DMS79 (cell line): ENCODE data around the gene ARHGEF37.
"Not testable (repeated sequence)": the region's sequence is repeated elsewhere in the genome, so short reads cannot be mapped to it uniquely, and the experiment has no call there.

Experiments
- DNase-seq: peaks from one replicate; lab custom pipeline; 2025; lab: John Stamatoyannopoulos, UW

The ARHGEF37 gene

DNA sequence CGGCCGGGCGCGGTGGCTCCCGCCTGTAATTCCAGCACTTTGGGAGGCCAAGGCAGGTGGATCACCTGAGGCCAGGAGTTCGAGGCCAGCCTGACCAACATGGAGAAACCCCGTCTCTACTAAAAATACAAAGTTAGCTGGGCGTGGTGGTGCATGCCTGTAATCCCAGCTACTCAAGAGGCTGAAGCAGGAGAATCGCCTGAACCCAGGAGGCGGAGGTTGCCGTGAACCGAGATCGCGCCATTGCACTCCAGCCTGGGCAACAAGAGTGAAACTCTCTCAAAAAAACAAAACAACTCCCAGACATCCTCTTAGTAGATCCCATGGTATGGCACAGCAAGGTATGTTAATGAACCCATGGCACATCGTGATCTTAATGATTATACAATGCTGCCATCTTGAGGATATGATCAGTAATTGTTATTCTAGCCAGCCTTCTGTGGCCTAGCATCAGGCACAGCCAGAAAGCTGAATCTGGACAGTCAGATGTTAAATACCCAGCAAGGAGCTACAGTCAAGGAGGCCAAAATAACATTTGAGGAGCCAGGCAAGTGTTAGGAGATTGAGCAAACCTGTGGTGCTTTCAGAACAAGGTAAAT, 16.7 kb upstream of the ARHGEF37 start:
- peak; percentile 26 for DNase-seq

DNA sequence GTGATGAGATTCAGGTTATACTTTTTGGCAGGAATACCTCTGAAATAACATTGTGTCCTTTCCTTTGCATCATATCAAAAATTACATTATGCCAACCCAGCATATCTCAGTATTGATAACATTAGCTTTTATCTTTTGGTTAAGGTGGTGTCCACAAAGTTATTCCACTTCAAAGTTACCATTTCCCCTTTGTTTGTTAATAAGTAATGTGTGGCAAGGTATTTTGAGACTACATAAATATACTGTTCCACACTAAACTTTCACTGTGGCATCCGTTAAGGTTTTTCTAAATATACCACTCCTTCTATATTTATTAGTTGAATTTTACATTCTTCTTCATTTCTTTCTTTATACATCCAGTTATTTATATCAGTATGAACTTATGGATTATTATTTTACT, 14.1 kb upstream of the ARHGEF37 start:
- DNase-seq: no peak

DNA sequence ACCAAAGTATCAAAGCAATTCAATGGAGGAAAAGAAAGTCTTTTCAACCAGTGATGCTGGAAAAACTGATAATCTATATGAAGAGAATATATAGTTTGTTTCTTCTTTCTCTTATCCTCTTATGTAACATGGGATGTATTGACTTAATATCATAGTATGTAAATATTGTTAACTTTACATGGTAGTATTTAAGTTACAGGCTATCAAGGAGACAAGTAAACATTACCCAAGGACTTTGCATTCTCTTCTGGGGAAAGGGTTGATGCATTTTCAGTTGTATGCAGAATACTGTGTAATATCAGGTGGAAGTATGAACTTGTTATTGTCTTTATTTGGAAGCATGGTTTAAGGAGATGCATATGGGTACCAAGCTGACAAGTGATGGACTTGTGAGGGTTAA, 9.1 kb upstream of the ARHGEF37 start:
- no peak for DNase-seq

DNA sequence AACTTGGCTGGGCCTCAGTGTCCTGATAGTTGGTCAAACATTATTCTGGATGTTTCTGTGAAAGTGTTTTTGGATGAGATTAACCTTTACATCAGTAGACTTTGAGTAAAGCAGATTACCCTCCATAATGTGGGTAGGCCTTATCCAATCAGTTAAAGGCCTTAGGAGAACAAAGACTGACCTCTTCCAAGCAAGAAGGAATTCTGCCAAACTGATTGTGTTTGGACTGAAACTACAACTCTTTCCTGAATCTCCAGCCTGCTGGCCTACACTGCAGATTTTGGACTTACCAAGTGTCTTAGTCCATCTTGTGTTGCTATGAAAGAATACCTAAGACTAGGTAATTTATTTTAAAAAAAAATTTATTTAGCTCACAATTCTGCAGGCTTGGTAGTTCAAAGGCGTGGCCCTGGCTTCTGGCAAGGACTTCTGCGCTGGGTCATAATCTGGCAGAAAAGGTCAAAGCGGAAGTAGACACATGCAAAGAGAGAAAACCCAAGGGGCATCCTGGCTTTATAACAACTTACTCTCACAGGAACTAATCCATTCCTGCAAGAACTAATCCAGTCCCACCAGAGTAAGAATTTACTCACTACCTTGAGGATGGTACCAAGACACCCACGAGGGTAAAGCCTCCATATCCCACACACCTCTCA, 8.6 kb upstream of the ARHGEF37 start:
- no peak for DNase-seq

DNA sequence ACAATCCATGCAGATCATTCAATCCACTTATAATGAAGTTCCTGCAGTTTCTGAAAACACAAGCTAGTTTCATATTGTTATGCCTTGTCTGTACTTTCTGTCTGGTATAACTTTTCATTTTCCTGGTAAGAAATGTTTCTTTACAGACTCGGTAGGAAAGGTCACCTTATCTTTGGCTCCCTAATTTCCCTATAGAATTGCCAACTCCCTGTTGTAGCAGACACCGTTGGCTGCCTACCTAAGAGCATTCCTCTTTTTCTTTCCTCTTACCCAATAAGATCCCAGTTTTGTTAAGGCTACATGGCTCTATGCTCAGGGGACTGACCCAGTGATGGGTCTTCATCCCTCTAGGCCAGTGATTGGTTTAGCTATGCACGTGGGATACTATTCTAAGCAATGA, 6.2 kb upstream of the ARHGEF37 start:
- DNase-seq: no peak

DNA sequence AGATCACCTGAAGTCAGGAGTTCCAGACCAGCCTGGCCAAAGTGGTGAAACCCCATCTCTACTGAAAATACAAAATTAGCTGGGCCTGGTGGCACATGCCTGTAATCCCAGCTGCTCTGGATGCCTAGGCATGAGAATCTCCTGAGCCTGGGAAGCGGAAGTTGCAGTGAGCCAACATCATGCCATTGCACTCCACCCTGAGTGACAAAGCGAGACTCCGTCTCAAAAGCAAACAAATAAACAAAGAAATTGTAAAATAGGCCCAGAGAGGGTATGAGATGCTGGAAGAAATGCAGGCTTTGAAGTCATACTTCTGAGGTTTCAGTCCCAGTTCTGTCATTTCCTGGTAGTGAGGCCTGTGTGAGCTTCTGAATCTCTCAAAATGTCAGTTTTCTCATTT, 5.3 kb upstream of the ARHGEF37 start:
- DNase-seq: no peak

DNA sequence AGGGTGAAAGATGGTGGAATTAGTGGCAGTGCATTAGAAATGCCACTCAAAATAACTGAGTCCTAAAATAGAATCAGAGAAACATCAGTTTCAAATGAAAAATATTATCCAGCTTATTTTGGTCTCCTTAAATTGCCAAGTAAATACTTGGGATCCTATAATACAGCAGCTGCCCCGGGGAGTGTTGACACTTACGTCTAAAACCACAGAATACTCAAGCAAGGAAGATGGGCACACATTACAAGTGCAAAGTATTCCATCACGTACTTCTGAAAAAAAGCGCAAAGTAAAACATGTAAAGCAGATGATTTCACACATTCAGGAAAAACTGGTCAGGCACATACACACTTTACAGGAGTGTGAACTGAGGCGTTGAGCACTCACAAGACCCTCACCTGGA, 2.4 kb upstream of the ARHGEF37 start:
- no peak for DNase-seq

DNA sequence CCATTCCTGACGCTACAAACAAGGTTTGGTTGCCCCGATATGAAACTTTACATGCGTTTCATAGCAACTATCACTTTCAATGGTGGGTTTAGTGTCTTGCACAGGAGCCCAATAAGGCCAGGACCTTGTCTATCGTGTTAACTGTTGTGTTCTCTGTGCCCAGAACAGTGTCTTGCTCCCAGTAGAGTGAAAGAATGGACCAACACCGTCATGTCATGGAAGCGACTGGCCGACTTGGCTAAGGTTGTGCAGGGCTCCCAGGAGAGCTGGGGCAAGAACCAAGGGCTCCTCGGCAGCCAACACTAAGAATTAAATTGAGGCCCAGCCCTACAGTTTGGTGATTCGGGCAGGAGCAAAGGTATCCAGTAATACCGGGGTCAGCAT, 498 bp upstream of the ARHGEF37 start:
- no peak for DNase-seq

DNA sequence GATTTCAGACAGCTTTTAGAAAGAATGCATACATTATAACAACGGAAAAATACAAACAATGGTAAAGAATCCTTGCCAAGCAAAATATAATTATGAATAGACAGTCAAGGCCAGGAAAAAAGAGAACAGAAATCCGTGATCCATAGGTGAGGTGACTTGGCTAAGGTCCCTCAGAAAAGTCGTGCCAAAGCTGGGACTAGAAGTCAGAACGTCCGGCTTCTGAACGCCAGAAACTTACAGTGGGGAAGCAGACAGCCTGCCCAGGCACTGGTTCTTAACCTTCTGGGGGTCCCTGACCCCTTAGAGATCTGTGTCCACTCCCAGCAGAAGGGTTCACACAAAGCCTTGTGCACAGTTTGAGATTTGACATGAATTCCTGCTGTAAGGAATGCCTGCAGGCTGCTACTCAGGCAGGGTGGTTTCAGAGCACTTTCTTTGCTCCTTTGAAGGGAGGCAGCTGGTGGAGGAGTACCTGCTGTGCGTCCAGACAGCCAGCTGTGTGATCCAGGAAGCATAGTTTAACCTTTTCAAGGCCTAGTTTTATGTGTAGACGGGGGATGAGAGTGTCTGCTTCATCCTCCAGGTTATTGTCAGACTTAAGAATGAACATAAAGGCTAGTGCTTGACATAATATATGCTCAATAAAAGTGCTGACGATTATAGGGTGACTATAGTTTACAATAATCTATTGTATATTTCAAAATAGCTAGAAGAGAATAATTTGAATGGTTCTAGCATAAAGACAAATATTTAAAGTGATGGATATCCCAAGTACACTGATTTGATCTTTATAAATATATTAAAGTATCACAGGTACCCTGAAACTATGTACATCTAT, 852 bp downstream of the ARHGEF37 start:
- DNase-seq: no peak

DNA sequence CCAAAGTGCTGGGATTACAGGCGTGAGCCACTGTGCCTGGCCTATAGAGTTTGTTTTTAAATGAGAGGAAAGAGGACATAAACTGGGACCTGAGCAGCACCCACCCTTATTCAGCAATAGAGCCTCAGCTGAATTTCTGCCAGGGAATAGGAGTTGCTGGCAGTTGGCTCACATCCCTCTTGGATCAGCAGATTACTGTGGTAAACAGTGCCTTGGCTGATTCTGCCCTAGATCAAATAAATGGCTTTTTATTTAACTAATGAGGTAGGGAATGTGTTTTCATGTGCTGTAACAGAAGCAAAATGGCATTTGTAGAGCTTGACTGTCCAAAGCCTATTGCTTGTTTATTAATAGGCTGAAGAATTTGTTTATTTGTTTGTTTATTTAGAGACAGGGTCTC, 2.1 kb downstream of the ARHGEF37 start:
- DNase-seq: no peak

DNA sequence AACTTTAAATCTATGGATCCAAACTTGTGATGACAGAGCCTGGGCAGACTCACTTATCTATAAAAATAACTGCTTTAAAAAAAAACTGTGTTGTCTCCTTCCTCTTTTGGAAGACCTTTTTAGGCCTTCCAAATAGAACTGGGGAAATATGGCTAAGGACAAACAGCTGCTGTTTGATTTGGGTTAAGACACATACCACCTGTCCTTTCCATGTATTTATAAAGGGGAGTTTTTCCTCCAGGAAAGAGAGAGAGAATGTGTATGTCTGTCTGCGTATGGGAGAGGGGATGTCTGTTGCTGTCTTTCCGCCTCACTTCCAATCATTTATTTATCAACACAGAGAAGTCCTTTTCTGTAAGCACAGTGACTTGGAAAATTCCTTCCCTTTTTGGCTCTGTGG, 2.8 kb downstream of the ARHGEF37 start:
- no peak for DNase-seq

DNA sequence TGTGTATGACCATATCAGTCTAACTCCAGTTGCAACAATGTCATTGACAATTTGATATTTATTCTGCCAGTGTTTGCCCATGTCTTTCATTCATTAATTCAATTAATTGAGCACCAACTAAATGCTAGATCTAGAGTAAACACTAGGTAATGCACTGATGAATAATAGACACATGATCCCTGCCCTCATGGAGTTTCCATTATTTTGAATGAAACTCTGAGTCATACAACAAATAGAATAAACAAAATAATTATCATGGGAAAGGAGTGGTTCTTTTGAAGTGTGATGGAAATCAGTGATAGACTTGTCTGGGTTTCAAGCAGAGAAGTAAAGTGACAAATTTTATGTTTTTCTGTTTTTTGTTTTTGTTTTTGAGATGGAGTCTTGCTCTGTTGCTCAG, 4.6 kb downstream of the ARHGEF37 start:
- DNase-seq: no peak

DNA sequence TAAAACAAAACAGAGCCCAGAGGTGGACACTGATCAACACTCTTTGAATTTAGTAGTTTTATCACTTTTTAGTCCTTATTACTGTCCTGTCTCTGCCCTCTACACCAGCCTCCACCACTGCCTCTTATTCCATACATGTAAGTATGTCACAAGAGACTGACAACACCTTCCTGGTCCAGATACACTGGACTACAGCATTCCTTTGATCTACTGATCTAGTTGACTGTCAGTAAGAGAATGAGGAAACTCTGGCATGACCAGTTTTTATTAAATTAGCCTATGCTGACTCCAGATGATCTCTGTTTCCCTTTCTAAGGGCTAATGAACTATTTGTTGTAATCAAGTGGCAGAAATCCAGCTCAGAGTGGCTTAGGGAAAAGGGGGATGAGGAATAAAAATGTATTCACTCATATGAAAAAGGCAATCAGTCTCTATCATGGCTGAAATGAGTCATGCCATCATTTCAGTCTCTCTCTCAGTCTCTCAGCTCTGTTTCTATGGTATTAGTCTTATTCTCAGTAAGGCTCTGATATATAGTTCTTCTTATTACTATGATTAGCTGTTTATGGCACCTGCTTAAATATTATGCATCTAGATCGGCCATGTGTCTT, 5.5 kb downstream of the ARHGEF37 start:
- no peak for DNase-seq

DNA sequence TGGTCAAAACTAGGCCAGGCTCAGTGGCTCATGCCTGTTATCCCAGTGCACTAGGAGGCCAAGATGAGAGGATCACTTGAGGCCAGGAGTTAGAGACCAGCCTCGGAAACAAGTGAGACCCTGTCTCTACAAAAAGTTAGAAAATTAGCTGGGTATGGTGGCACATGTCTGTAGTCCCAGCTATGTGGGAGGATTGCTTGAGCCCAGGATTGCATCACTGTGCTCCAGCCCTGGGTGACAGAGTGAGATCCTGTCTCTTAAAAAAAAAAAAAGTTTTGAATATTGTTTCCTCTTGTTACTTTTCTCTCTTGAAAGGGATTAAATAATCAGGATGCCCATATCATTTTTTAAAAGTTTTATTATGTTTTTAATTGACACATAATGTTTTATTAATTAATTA, 7.6 kb downstream of the ARHGEF37 start:
- DNase-seq: no peak

DNA sequence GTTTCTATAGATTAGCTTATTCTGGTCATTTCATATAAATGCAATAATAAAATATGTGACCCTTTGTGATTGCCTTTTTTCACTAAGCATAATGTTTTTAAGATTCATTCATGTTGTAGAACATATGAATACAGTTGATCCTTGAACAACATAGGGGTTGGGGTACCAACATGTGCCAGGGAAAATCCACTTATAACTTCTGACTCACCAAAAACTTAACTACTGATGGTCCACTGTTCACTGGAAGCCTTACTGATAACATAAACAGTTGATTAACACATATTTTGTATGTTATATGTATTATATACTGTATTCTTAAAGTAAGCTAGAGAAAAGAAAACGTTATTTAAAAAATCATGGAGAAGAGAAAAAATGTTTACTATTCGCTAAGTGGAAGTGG, 12.1 kb downstream of the ARHGEF37 start:
- no peak for DNase-seq

DNA sequence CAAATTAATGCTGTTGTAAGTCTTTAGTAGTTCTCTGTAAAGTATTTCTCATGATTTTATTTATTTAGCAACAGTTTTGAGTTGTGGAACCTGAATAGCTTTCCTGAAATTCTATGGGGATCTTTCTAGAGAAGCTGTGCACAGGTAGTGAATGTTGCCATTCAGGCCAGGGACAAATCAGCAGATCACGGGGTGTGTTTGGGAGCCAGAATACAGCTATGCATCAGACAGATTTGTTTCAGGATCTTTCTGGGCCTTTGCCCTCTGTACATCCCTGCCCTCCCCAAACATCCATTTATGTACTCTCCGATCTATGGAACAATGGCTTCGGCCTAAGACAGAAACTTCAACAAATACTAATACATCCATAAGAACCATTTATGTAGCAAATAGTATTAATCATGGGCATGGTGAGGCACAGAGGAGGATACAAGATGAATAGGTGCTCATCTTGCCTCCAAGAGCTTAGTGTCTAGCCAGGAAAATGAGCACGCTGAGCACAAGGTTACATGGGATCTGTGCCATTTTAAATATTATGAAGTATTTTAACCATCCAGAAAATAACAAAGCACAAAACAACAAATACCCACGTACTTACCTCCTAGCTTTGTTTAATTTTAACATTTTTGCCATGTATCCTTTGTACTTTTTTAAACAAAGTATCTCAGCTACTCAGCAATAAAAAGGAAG, 13.1 kb downstream of the ARHGEF37 start:
- DNase-seq: no peak

DNA sequence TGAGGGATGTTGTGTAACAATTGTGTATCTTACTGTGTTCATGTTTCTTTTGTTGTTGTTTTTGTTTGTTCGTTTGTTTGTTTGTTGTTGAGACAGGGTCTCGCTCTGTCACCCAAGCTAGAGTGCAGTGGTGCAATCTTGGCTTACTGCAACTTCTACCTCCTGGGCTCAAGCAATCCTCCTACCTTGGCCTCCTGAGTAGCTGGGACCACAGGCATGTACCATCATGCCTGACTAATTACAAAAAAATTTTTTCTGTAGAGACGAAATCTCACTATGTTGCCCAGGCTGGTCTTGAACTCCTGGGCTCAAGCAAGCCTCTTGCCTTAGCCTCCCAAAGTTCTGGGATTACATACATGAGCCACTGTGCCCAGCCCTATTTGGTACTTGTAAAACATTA, 13.8 kb downstream of the ARHGEF37 start:
- DNase-seq: not testable (repeated sequence)

DNA sequence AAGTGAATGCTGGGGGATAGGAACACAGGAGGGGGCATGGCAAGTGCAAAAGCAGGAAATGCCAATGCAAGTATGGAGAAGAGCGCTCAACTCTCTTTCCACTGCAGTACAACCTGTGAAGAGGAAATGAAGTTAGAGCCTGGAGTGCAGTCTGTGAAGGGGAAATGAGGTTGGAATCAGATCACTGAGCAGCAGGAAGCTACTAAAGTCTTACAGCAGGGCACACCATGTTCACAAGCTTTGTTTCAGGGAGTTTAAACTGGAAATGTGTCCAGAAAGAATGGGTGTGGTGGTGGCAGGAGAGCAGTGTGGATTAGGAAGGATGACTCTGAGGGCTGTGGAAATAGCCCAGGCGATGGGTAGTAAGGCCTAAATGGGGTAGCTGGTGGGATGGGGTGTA, 15.4 kb downstream of the ARHGEF37 start:
- no peak for DNase-seq

DNA sequence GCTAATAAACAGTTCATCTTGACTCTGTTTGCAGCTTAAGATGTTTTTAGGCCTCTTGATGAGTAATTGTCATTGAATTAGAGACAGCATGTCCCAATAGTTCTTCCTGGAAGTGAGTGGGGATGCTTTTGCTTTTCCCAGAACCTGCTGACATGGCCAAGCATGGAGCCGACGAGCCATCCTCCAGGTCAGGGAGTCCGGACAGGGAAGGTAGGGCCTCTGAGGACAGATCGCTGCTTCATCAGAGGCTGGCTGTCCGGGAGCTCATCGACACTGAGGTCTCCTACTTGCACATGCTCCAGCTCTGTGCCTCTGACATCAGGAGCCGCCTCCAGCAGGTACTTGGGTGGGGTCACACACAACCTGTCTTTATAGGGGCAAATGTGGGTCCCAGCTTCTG, 16.3 kb downstream of the ARHGEF37 start:
- DNase-seq: no peak

DNA sequence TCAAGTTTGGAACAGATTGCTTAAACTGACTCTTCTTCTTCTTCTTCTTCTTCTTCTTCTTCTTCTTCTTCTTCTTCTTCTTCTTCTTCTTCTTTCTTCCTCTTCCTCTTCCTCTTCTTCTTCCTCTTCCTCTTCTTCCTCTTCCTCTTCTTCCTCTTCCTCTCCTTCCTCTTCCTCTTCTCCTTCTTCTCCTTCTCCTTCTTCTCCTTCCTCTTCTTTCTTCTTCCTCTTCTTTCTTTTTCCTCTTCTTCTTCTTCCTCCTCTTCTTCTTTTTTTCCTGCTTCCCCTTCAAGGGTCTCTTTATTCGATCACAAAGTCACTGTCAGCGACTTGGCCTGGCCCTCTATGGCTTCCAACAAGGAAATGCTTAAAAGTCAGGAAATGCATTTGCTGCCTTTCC, 16.9 kb downstream of the ARHGEF37 start:
- not testable (repeated sequence) for DNase-seq

DNA sequence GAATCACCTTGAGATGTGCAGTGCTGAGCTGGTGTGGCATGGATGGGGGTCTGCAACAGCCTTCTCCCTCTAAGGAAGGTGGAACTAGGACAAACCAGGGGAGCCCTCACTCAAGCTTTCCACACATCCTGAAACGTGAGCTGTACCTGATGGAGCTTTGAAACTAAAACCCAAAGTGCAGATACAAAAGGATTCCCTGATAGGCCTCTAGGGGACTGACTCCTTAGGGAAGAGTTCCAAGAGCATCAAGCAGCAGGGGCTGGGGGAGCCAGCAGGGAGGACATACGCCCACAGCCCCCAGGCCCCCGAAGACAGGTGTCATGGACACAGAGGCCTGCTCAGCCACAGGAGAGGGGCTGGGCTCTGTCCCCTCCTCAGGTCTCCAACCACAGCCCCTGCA, 17.7 kb downstream of the ARHGEF37 start:
- DNase-seq: no peak

DNA sequence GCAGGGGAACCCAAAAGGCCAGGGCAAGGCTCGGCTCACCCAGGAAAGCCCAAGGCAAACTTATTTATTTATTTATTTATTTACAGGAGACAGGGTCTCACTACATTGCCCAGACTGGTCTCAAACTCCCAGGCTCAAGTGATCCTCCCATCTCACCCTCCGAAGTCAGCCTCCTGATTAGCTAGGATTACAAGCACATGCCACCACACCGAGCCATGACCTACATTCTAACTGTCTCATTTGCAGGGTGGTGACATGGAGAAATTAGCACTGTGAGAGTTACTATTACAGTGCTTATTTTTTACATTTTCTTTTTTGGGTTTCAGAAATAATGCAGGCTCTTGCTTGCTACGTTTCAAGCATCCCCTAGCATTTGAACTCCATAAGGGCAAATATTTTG, 18.1 kb downstream of the ARHGEF37 start:
- DNase-seq: no peak
